HG03139 (cell line): ENCODE measurements around the gene UMAD1.
A peak's percentile ranks its signal among the peaks of the same experiment; 100 is the strongest.
"Not testable (repeated sequence)": the region's sequence is repeated elsewhere in the genome, so short reads cannot be mapped to it uniquely, and the experiment has no call there.

Experiments
- ATAC-seq: cut with Tn5 transposase; IDR thresholded peaks from one replicate; pipeline ENCODE4 v1.9.1; 2021; ENCODE audit not compliant: unreplicated experiment

The UMAD1 gene

GRCh38 chr7:7652798-7653540 lies 12.4 kb downstream of the UMAD1 start:
- ATAC-seq, result no peak

- no peak for ATAC-seq
Measured at GRCh38 chr7:7653593-7654187, 13.1 kb downstream of the UMAD1 start.

DNA sequence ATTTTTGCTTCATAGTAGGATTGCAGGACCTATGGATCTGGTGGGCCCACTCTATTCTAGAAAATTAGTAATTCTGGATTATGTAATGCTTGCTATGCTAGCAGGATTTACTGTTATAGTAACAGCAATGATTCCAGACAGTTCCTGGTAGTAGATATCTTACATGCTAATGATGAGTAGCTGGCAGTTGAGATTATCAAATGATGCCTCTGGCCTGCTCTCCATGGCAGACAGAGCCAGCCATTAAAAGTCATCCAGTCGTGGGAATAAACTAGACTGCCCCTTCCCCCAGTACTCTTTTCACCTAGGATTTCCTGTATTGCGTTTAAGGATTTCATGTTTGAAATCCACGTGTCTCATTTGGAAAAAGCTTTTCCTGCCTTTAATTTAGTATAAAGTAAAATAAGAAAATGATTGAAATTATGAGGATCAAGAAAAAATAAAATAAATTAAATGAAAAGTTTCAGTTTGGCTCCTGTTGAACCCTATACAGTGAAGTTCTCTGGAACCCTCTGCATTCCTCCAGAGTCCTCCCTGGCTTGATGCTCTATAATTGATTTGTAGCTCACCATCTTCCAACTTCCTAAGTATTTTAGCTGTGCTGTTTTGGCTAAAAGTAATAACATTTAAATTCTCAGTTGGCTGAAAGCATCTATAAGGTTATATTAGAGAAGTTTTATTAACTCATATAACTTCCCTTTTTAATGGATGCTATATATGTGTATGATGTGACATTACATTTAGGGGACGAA lies 14.6 kb downstream of the UMAD1 start:
- no peak for ATAC-seq

DNA sequence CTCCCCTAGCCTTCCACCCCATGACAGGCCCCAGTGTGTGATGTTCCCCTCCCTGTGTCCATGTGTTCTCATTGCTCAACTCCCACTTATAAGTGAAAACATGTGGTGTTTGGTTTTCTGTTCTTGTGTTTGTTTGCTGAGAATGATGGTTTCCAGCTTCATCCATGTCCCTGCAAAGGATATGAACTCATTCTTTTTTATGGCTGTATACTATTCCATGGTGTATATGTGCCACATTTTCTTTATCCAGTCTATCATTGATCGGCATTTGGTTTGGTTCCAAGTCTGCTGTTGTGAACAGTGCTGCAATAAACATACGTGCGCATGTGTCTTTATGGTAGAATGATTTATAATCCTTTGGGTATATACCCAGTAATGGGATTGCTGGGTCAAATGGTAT lies 15.9 kb downstream of the UMAD1 start:
- not testable (repeated sequence) for ATAC-seq

GRCh38 chr7:7662527-7662926 lies 22.0 kb downstream of the UMAD1 start:
- no peak for ATAC-seq

DNA sequence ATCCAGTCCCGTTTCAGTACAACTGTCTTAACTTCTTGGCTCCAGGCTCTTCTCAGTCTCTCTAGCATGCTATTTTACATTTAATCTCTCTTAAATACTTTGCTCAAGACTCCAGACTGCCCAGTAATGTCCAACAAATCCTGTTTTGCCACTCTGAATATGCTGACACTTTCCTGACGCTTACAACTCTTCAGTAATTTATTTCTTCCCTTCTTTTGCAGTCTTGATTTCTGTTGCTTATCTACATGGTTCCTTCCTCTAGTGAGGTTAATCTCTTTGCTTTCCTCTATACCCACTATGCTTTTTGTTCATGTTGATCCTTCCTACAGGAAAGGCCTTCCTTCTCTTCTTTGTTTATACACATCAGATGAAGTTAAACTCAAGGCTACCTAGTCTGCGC lies 23.7 kb downstream of the UMAD1 start:
- ATAC-seq, result no peak

- no peak for ATAC-seq
Measured at GRCh38 chr7:7665031-7665430, 24.5 kb downstream of the UMAD1 start.

DNA sequence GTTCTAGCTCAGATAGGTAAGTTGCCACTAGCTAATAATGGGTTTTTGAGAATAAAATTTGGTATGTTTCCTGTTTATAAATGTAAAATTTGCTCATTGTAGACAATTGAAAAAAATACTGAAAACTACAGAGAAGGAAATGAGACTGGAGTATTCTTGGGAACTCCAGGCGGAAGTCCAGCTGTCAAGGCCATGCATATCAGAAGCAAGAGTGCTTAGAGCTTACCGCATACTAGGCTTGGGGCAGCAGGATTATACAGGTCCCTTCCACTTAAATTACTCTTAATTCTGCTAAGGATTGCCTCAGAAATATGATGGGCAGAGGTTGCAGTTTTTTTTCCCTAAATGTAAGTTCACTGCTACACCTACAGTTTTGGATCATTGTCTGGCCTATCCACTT lies 26.6 kb downstream of the UMAD1 start:
- ATAC-seq, result no peak

DNA sequence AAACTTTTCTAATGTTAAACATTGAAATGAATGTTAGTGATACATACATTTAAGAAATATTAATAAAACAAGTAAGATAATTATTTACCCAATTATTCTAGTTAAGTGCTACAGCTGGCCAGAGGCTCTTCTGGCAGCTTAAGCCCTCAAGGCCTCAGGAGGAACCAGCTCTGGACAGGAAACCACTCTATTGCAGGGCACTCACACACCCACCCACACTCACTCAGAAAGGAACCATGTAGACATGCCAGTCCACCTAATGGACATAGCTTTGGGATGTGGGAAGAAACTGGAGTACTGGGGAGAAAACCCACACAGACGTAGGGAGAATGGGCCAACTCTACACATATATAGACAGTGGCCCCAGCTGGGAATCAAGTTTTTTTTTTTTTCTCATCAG lies 28.2 kb downstream of the UMAD1 start:
- ATAC-seq, result no peak

DNA sequence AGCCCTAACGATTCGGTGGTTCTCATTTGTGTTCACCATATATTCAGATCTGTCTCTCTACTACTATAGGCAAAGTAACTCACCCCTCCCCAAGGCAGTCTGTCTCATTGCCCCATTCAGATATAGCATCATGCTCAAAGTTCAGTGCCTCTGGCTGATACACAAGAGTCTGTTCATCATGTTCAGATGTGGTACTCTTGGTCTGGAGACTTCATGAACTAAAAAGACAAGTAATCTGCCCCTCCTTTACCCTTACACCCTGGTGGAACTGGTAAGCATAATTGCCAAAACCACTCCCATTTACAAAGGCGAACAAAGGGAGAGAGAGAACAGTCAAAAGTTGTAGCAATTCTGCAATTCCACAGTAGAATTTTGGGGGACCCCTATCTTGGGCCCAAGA lies 29.9 kb downstream of the UMAD1 start:
- no peak for ATAC-seq

DNA sequence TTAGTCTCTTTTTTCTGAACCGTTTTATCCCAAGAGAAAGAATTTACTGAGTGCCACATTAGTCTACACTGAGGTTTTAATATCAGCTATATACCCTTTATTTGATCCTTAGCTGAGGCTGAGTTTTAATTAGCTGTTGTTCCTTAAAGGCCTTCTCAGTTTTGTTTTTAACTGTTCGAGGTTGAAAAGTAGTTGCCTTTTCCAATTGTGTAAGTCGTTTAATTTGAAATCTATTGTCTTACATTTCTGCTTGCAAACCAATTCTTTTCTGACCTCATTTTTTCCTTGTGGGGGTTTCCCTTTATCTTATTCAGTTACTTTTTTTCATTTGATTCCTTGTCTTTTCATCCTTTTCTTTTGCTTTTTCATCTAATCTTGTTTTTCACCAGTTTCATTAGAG lies 30.8 kb downstream of the UMAD1 start:
- no peak for ATAC-seq

DNA sequence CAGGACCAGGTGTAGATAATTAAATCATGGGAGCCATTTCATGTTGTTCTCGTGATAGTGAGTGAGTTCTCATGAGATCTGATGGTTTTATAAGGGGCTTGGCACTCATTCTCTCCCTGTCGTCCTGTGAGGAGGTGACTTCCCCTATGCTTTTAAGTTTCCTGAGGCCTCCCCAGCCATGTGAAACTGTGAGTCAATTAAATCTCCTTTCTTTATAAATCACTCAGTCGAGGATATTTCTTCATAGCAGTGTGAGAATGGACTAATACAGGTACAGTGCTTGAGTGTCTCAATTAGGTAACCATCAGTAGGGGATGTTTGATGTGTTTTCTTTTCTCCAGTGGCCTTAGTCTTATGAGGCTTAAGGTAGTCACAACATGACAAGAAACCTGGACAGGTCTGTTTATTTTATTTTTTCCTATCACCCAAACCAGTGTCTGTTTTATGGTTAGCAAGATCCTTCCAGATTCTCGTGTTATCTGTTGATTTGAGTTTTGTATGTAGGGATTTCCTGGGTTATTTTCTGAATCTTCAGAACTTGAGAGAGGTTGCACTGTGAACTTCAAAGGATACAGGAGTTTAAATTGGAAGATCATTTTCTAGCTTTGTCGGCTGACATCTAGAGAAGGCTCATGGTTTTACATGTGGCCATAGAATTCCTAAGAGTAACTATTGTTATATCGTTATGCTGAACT lies 32.1 kb downstream of the UMAD1 start:
- ATAC-seq, result no peak

- no peak for ATAC-seq
Measured at GRCh38 chr7:7673240-7673550, 32.6 kb downstream of the UMAD1 start.

- ATAC-seq, result no peak
Measured at GRCh38 chr7:7675686-7676085, 35.1 kb downstream of the UMAD1 start.

GRCh38 chr7:7679640-7680039 lies 39.1 kb downstream of the UMAD1 start:
- not testable (repeated sequence) for ATAC-seq

- ATAC-seq, result peak; percentile 70
Measured at GRCh38 chr7:7681191-7681935, 40.8 kb downstream of the UMAD1 start.

DNA sequence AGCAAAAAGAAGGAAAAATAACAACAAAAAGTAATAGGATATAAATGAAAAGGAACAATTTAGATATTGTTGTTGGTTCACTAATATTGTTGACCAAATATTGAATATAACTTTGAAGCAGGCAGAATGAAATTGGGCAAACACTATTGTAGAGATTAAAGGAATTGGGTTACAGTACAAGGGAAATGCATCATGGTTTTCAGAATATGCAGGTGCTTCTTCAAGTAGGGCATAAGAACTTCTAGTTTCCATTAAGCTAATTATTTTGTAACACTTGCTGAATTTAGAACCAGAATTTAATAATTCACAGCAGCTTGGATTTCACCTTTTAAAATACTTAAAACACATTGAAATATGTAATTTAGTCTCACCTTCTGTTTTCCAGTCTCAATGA lies 41.4 kb downstream of the UMAD1 start:
- ATAC-seq, result no peak

DNA sequence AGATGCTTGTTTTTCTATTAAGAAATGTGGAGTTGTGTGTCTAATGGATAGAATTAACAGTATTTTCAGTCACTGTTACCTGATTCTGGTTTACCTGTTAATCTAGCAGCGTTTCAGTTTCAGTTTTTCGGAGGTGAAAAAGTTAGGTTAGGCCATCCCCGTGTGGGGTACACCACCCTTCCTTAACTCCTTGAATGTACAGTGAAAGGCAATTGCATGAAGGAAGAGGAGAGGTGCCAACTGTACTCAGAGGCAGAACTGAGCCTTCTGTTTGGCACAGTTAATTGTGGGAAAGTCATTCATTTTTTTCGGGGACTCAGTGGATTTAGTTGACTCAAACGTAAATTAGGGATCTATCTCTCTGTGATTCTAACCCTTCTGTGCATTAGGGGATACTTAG lies 42.3 kb downstream of the UMAD1 start:
- ATAC-seq, result no peak

- ATAC-seq, result no peak
Measured at GRCh38 chr7:7686811-7687508, 46.4 kb downstream of the UMAD1 start.

DNA sequence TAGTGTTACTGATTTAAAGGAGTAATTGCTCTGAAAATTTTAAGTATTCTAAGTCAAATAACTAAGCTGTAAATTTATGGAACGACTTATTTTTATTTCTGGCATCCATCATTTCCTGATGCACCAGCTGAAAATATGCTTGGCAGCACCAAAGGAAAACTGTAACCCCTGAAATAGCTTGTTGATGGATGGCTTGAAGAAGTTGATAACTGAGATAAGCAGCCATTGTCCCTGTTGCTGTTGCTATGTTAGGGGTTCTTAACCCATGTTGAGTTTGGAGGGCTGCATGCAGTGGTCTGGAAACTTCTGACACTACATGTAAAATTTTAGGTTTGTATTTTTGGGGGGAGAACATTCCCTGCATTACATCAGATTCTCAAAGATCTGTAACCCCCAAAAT lies 47.2 kb downstream of the UMAD1 start:
- no peak for ATAC-seq

- ATAC-seq, result no peak
Measured at GRCh38 chr7:7688310-7688709, 47.8 kb downstream of the UMAD1 start.
